Measurements from ENCODE around the gene DTX2.
"Not testable (repeated sequence)": the region's sequence is repeated elsewhere in the genome, so short reads cannot be mapped to it uniquely, and the experiment has no call there.

The DTX2 gene

DNA sequence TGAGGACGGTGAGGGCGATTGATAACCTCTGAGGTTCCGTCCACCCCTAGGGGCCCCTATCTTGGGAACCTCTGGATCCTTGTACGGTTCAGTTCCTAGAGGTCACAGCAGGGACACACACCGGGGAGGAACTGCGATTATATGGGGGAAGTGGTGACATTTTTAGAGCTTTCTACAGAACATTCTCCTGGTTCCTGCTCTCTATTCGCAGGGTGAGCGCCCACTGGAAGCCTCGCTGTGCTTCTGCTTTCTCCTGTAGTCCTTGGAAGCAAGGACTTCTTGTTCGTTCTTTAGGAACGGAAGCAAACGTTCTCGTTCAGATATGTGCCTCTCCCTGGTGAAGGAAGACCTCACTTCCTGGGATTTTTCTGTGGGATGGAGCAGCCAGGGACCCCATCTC, 26.5 kb downstream of the DTX2 start:
- H3K9me3 ChIP-seq (ENCODE audit: control insufficient read depth in 1 of 2, low read length in 2 of 2); H3K27me3 ChIP-seq (ENCODE audit: control insufficient read depth in 1 of 2, insufficient read depth in 2 of 2, low read length in 2 of 2); H3K36me3 ChIP-seq (ENCODE audit: control insufficient read depth in 1 of 2, insufficient read depth in 2 of 2, low read length in 2 of 2): not testable (repeated sequence)

GRCh38 chr7:76492139-76492538, 30.6 kb downstream of the DTX2 start:
- H3K36me3 ChIP-seq (ENCODE audit: control insufficient read depth in 1 of 2, insufficient read depth in 2 of 2, low read length in 2 of 2); H3K4me1 ChIP-seq (ENCODE audit: control insufficient read depth in 1 of 2, insufficient read depth in 2 of 2, low read length in 2 of 2); H3K27ac ChIP-seq (ENCODE audit: low read depth, low read length); H3K9me3 ChIP-seq (ENCODE audit: control insufficient read depth in 1 of 2, low read length in 2 of 2); H3K9ac ChIP-seq (ENCODE audit: low read depth in 1 of 2, low read length in 2 of 2); H3K4me3 ChIP-seq (ENCODE audit: low read depth in 1 of 2, low read length in 2 of 2); H3K27me3 ChIP-seq (ENCODE audit: control insufficient read depth in 1 of 2, insufficient read depth in 2 of 2, low read length in 2 of 2): not testable (repeated sequence)

More for the DNA sequence above, 26.5 kb downstream of the DTX2 start:
- H3K4me1 ChIP-seq (ENCODE audit: control insufficient read depth in 1 of 2, insufficient read depth in 2 of 2, low read length in 2 of 2); H3K4me3 ChIP-seq (ENCODE audit: low read depth in 1 of 2, low read length in 2 of 2); H3K9ac ChIP-seq (ENCODE audit: low read depth in 1 of 2, low read length in 2 of 2); H3K27ac ChIP-seq (ENCODE audit: low read depth, low read length): not testable (repeated sequence)

GRCh38 chr7:76495717-76496116, 34.2 kb downstream of the DTX2 start:
- not testable (repeated sequence) for H3K27me3 ChIP-seq (ENCODE audit: control insufficient read depth in 1 of 2, insufficient read depth in 2 of 2, low read length in 2 of 2); H3K9ac ChIP-seq (ENCODE audit: low read depth in 1 of 2, low read length in 2 of 2); H3K4me3 ChIP-seq (ENCODE audit: low read depth in 1 of 2, low read length in 2 of 2); H3K4me1 ChIP-seq (ENCODE audit: control insufficient read depth in 1 of 2, insufficient read depth in 2 of 2, low read length in 2 of 2); H3K36me3 ChIP-seq (ENCODE audit: control insufficient read depth in 1 of 2, insufficient read depth in 2 of 2, low read length in 2 of 2); H3K9me3 ChIP-seq (ENCODE audit: control insufficient read depth in 1 of 2, low read length in 2 of 2); H3K27ac ChIP-seq (ENCODE audit: low read depth, low read length)

DNA sequence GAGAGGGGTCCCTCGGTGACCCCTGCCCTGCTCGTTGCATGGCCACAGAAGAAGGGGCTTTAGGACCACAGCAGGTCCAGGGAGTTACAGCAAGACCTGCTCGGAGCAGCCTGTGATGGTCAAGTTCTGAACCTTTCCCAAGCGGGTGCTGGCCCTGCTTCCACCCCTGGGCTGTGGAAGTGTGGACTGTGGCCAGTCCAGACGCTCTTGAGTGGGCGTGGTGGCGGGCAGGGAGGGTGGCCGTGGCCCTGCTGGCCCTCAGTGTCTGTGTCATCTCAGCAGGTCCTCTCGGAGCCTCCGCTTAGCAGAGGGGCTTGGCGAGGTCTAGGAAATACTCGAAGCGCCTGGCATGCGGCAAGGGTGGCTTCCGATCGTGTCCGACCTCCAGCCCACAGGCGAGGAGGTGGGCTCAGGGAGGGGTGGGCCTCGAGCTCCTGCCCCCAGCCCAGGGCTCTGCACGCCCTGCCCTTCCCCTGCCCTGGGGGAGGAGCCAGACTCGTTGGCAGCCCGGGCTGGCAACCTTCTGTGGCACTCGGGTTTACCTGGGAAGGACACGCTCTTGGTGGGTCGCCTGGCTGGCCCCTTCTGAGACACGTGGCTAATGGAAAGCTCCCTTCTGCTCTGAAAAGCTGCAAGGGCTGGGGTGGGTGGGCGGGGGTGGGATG, 36.5 kb downstream of the DTX2 start:
- H3K4me3 ChIP-seq (ENCODE audit: low read depth in 1 of 2, low read length in 2 of 2); H3K27me3 ChIP-seq (ENCODE audit: control insufficient read depth in 1 of 2, insufficient read depth in 2 of 2, low read length in 2 of 2); H3K27ac ChIP-seq (ENCODE audit: low read depth, low read length); H3K4me1 ChIP-seq (ENCODE audit: control insufficient read depth in 1 of 2, insufficient read depth in 2 of 2, low read length in 2 of 2); H3K9ac ChIP-seq (ENCODE audit: low read depth in 1 of 2, low read length in 2 of 2); H3K9me3 ChIP-seq (ENCODE audit: control insufficient read depth in 1 of 2, low read length in 2 of 2); H3K36me3 ChIP-seq (ENCODE audit: control insufficient read depth in 1 of 2, insufficient read depth in 2 of 2, low read length in 2 of 2): not testable (repeated sequence)

DNA sequence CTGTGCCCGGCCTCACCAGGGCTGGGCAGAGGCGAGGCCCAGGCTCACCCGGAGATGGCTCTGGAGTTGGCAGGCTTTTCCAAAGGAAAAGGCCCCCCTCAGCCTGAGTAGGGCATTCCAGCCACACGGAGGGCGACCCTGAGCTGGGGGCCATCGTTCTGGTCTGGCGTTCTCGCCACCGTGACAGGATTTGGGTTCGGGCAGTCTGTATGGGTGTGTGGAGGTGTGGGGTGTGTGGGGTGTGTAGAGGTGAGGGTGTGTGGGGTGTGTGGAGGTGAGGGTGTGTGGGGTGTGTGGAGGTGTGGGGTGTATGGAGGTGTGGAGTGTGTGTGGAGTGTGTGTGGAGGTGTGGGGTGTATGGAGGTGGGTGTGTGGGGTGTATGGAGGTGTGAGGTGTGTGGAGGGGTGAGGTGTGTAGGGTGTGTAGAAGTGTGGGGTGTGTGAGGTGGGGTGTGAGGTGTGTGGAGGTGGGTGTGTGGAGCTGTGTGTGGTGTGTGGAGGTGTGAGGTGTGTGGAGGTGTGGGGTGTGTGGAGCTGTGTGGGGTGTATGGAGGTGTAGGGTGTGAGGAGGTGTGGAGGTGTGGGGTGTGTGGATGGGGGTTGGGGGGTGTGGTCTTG, 37.2 kb downstream of the DTX2 start:
- H3K4me1 ChIP-seq (ENCODE audit: control insufficient read depth in 1 of 2, insufficient read depth in 2 of 2, low read length in 2 of 2); H3K9ac ChIP-seq (ENCODE audit: low read depth in 1 of 2, low read length in 2 of 2); H3K36me3 ChIP-seq (ENCODE audit: control insufficient read depth in 1 of 2, insufficient read depth in 2 of 2, low read length in 2 of 2); H3K27ac ChIP-seq (ENCODE audit: low read depth, low read length); H3K4me3 ChIP-seq (ENCODE audit: low read depth in 1 of 2, low read length in 2 of 2); H3K9me3 ChIP-seq (ENCODE audit: control insufficient read depth in 1 of 2, low read length in 2 of 2); H3K27me3 ChIP-seq (ENCODE audit: control insufficient read depth in 1 of 2, insufficient read depth in 2 of 2, low read length in 2 of 2): not testable (repeated sequence)

GRCh38 chr7:76499201-76499923, 37.9 kb downstream of the DTX2 start:
- not testable (repeated sequence) for H3K9me3 ChIP-seq (ENCODE audit: control insufficient read depth in 1 of 2, low read length in 2 of 2); H3K4me3 ChIP-seq (ENCODE audit: low read depth in 1 of 2, low read length in 2 of 2); H3K36me3 ChIP-seq (ENCODE audit: control insufficient read depth in 1 of 2, insufficient read depth in 2 of 2, low read length in 2 of 2); H3K27me3 ChIP-seq (ENCODE audit: control insufficient read depth in 1 of 2, insufficient read depth in 2 of 2, low read length in 2 of 2); H3K4me1 ChIP-seq (ENCODE audit: control insufficient read depth in 1 of 2, insufficient read depth in 2 of 2, low read length in 2 of 2); H3K27ac ChIP-seq (ENCODE audit: low read depth, low read length); H3K9ac ChIP-seq (ENCODE audit: low read depth in 1 of 2, low read length in 2 of 2)

- not testable (repeated sequence) for H3K27ac ChIP-seq (ENCODE audit: low read depth, low read length); H3K9me3 ChIP-seq (ENCODE audit: control insufficient read depth in 1 of 2, low read length in 2 of 2); H3K4me1 ChIP-seq (ENCODE audit: control insufficient read depth in 1 of 2, insufficient read depth in 2 of 2, low read length in 2 of 2); H3K4me3 ChIP-seq (ENCODE audit: low read depth in 1 of 2, low read length in 2 of 2); H3K27me3 ChIP-seq (ENCODE audit: control insufficient read depth in 1 of 2, insufficient read depth in 2 of 2, low read length in 2 of 2); H3K9ac ChIP-seq (ENCODE audit: low read depth in 1 of 2, low read length in 2 of 2); H3K36me3 ChIP-seq (ENCODE audit: control insufficient read depth in 1 of 2, insufficient read depth in 2 of 2, low read length in 2 of 2)
Measured at GRCh38 chr7:76499924-76500241, 38.4 kb downstream of the DTX2 start.

DNA sequence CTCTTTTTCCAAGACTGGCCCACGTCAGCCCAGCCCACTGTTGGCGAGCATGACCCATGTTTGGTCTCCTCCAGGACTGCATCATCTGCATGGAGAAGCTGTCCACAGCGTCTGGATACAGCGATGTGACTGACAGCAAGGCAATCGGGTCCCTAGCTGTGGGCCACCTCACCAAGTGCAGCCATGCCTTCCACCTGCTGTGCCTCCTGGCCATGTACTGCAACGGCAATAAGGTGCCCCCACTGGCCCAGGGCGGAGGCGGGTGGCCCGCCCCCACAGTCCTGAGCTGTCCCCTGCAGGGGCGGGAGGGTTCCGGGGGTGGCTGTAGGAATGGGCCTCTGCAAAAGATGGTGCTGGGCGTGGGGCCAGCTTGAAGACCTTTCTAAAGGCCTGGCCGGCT, 40.7 kb downstream of the DTX2 start:
- H3K27ac ChIP-seq (ENCODE audit: low read depth, low read length); H3K9me3 ChIP-seq (ENCODE audit: control insufficient read depth in 1 of 2, low read length in 2 of 2); H3K4me3 ChIP-seq (ENCODE audit: low read depth in 1 of 2, low read length in 2 of 2); H3K9ac ChIP-seq (ENCODE audit: low read depth in 1 of 2, low read length in 2 of 2); H3K27me3 ChIP-seq (ENCODE audit: control insufficient read depth in 1 of 2, insufficient read depth in 2 of 2, low read length in 2 of 2); H3K4me1 ChIP-seq (ENCODE audit: control insufficient read depth in 1 of 2, insufficient read depth in 2 of 2, low read length in 2 of 2): not testable (repeated sequence)
- peaks cover 2 to 18% of the 10 kb centered on the region in 2 donors for H3K36me3 ChIP-seq (ENCODE audit: control insufficient read depth in 1 of 2, insufficient read depth in 2 of 2, low read length in 2 of 2)

- H3K27me3 ChIP-seq (ENCODE audit: control insufficient read depth in 1 of 2, insufficient read depth in 2 of 2, low read length in 2 of 2); H3K9ac ChIP-seq (ENCODE audit: low read depth in 1 of 2, low read length in 2 of 2); H3K4me3 ChIP-seq (ENCODE audit: low read depth in 1 of 2, low read length in 2 of 2); H3K27ac ChIP-seq (ENCODE audit: low read depth, low read length); H3K9me3 ChIP-seq (ENCODE audit: control insufficient read depth in 1 of 2, low read length in 2 of 2); H3K4me1 ChIP-seq (ENCODE audit: control insufficient read depth in 1 of 2, insufficient read depth in 2 of 2, low read length in 2 of 2): not testable (repeated sequence)
- H3K36me3 ChIP-seq (ENCODE audit: control insufficient read depth in 1 of 2, insufficient read depth in 2 of 2, low read length in 2 of 2), result peaks cover 2 to 18% of the 10 kb centered on the region in 2 donors
Measured at GRCh38 chr7:76502836-76503235, 41.3 kb downstream of the DTX2 start.

DNA sequence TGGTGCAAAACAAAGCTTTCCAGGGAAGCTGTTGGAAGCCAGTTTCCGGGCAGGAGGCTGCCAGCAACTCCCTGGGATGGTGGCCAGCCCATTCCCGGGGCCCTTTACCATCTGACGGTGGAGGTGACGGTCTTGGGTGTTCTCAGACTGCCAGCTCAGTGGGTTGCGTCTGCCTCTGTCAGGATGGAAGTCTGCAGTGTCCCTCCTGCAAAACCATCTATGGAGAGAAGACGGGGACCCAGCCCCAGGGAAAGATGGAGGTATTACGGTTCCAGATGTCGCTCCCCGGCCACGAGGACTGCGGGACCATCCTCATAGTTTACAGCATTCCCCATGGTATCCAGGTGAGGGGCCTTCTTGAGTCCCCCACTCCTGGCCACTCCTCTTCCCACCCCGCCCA, 41.7 kb downstream of the DTX2 start:
- peaks cover 2 to 18% of the 10 kb centered on the region in 2 donors for H3K36me3 ChIP-seq (ENCODE audit: control insufficient read depth in 1 of 2, insufficient read depth in 2 of 2, low read length in 2 of 2)
- H3K4me1 ChIP-seq (ENCODE audit: control insufficient read depth in 1 of 2, insufficient read depth in 2 of 2, low read length in 2 of 2); H3K27ac ChIP-seq (ENCODE audit: low read depth, low read length); H3K9ac ChIP-seq (ENCODE audit: low read depth in 1 of 2, low read length in 2 of 2); H3K4me3 ChIP-seq (ENCODE audit: low read depth in 1 of 2, low read length in 2 of 2); H3K9me3 ChIP-seq (ENCODE audit: control insufficient read depth in 1 of 2, low read length in 2 of 2); H3K27me3 ChIP-seq (ENCODE audit: control insufficient read depth in 1 of 2, insufficient read depth in 2 of 2, low read length in 2 of 2): not testable (repeated sequence)
